Stimulated activated memory B cell treated with anti-CD40 and anti-IgM and Interleukin-4, amounts not matched to agents 10 μg/mL and 1 μg/mL and 100 μg/mL, for 72 hours (primary cell): ENCODE results near the gene ATAD2B.
"Not testable (repeated sequence)": the region's sequence is repeated elsewhere in the genome, so short reads cannot be mapped to it uniquely, and the experiment has no call there.

Experiments
- ATAC-seq: fragments of 150-1000 bp; cut with Tn5 transposase; 2 replicates; pipeline ENCODE4 v1.10.0; 2021
- H3K27ac Mint-ChIP-seq: one replicate; pipeline ENCODE4 v1.8.0; 2022; ENCODE audit warnings: mild to moderate bottlenecking, mixed read lengths
- H3K27me3 Mint-ChIP-seq: one replicate; pipeline ENCODE4 v1.8.0; 2022; ENCODE audit warnings: mixed read lengths
- H3K36me3 Mint-ChIP-seq: one replicate; pipeline ENCODE4 v1.8.0; 2022; ENCODE audit warnings: mixed read lengths
- H3K4me1 Mint-ChIP-seq: one replicate; pipeline ENCODE4 v1.8.0; 2022; ENCODE audit warnings: mixed read lengths
- H3K4me3 Mint-ChIP-seq: one replicate; pipeline ENCODE4 v1.8.0; 2022; ENCODE audit warnings: mild to moderate bottlenecking, moderate library complexity, mixed read lengths
- H3K9me3 Mint-ChIP-seq: one replicate; pipeline ENCODE4 v1.8.0; 2022; ENCODE audit warnings: mixed read lengths

The ATAD2B gene

GRCh38 chr2:23761638-23762037 is 165.3 kb downstream of the ATAD2B start:
- Mint-ChIP-seq H3K27ac (no peak overlapping the region), H3K4me1 (no peaks in the 10 kb centered on the region), H3K36me3 (peaks cover 68% of the 10 kb centered on the region), H3K27me3 (no peaks in the 10 kb centered on the region), H3K4me3 (no peak overlapping the region), H3K9me3 (no peaks in the 10 kb centered on the region)
- no peak for ATAC-seq

- H3K36me3 Mint-ChIP-seq, result peaks cover 65% of the 10 kb centered on the region
- H3K4me1 Mint-ChIP-seq, result no peaks in the 10 kb centered on the region
Measured at GRCh38 chr2:23760736-23761135, 166.2 kb downstream of the ATAD2B start.

GRCh38 chr2:23757686-23758433 is 169.1 kb downstream of the ATAD2B start:
- Mint-ChIP-seq H3K9me3 (no peaks in the 10 kb centered on the region), H3K4me1 (no peaks in the 10 kb centered on the region), H3K27me3 (no peaks in the 10 kb centered on the region), H3K36me3 (peaks cover 70% of the 10 kb centered on the region), H3K4me3 (no peak overlapping the region), H3K27ac (no peak overlapping the region)
- ATAC-seq, result no peak

More at GRCh38 chr2:23760736-23761135, 166.2 kb downstream of the ATAD2B start:
- Mint-ChIP-seq H3K27me3 (no peaks in the 10 kb centered on the region), H3K4me3 (no peak overlapping the region), H3K27ac (no peak overlapping the region), H3K9me3 (no peaks in the 10 kb centered on the region)
- ATAC-seq, result no peak

- H3K4me1 Mint-ChIP-seq, result no peaks in the 10 kb centered on the region
- no peak overlapping the region for H3K27ac Mint-ChIP-seq
- H3K27me3 Mint-ChIP-seq, result no peaks in the 10 kb centered on the region
- H3K9me3 Mint-ChIP-seq, result no peaks in the 10 kb centered on the region
- H3K36me3 Mint-ChIP-seq, result peaks cover 70% of the 10 kb centered on the region
- ATAC-seq, result no peak
- H3K4me3 Mint-ChIP-seq, result no peak overlapping the region
Measured at GRCh38 chr2:23756593-23757292, 170.2 kb downstream of the ATAD2B start.

GRCh38 chr2:23754970-23755369 is 172.0 kb downstream of the ATAD2B start:
- Mint-ChIP-seq H3K27me3 (no peaks in the 10 kb centered on the region), H3K4me3 (no peak overlapping the region), H3K4me1 (no peaks in the 10 kb centered on the region), H3K36me3 (peaks cover 72% of the 10 kb centered on the region), H3K9me3 (no peaks in the 10 kb centered on the region), H3K27ac (no peak overlapping the region)
- ATAC-seq, result no peak

GRCh38 chr2:23753291-23754010 is 173.5 kb downstream of the ATAD2B start:
- no peak overlapping the region for H3K27ac Mint-ChIP-seq
- H3K4me1 Mint-ChIP-seq, result no peaks in the 10 kb centered on the region
- no peak overlapping the region for H3K4me3 Mint-ChIP-seq
- no peaks in the 10 kb centered on the region for H3K27me3 Mint-ChIP-seq
- H3K36me3 Mint-ChIP-seq, result peaks cover 71% of the 10 kb centered on the region
- H3K9me3 Mint-ChIP-seq, result no peaks in the 10 kb centered on the region
- no peak for ATAC-seq

- H3K27ac Mint-ChIP-seq, result no peak overlapping the region
- no peak for ATAC-seq
- H3K27me3 Mint-ChIP-seq, result no peaks in the 10 kb centered on the region
- no peaks in the 10 kb centered on the region for H3K9me3 Mint-ChIP-seq
- H3K4me1 Mint-ChIP-seq, result no peaks in the 10 kb centered on the region
- no peak overlapping the region for H3K4me3 Mint-ChIP-seq
- peaks cover 55% of the 10 kb centered on the region for H3K36me3 Mint-ChIP-seq
Measured at GRCh38 chr2:23751747-23752265, 175.1 kb downstream of the ATAD2B start.

- Mint-ChIP-seq H3K4me3 (no peak overlapping the region), H3K4me1 (no peaks in the 10 kb centered on the region), H3K9me3 (peaks cover 3% of the 10 kb centered on the region), H3K27ac (no peak overlapping the region), H3K27me3 (no peaks in the 10 kb centered on the region), H3K36me3 (peaks cover 37% of the 10 kb centered on the region)
- ATAC-seq, result no peak
Measured at GRCh38 chr2:23746141-23746863, 180.6 kb downstream of the ATAD2B start.

- Mint-ChIP-seq H3K4me1 (no peaks in the 10 kb centered on the region), H3K9me3 (peaks cover 3% of the 10 kb centered on the region), H3K27ac (no peak overlapping the region), H3K4me3 (no peak overlapping the region), H3K27me3 (no peaks in the 10 kb centered on the region), H3K36me3 (peaks cover 35% of the 10 kb centered on the region)
- no peak for ATAC-seq
Measured at GRCh38 chr2:23745726-23746105, 181.2 kb downstream of the ATAD2B start.

- H3K4me3 Mint-ChIP-seq, result no peak overlapping the region
- H3K27me3 Mint-ChIP-seq, result no peaks in the 10 kb centered on the region
- no peaks in the 10 kb centered on the region for H3K4me1 Mint-ChIP-seq
- peaks cover 30% of the 10 kb centered on the region for H3K36me3 Mint-ChIP-seq
- peaks cover 3% of the 10 kb centered on the region for H3K9me3 Mint-ChIP-seq
- ATAC-seq, result no peak
- no peak overlapping the region for H3K27ac Mint-ChIP-seq
Measured at GRCh38 chr2:23745068-23745725, 181.7 kb downstream of the ATAD2B start.

- peaks cover 74% of the 10 kb centered on the region for H3K36me3 Mint-ChIP-seq
- H3K4me1 Mint-ChIP-seq, result not testable (repeated sequence)
Measured at GRCh38 chr2:23736783-23737182, 190.1 kb downstream of the ATAD2B start.

GRCh38 chr2:23734416-23734815 is 192.5 kb downstream of the ATAD2B start:
- no peak for ATAC-seq
- Mint-ChIP-seq H3K36me3 (peaks cover 78% of the 10 kb centered on the region), H3K27ac (no peak overlapping the region), H3K9me3 (peaks cover 2% of the 10 kb centered on the region), H3K4me3 (no peak overlapping the region), H3K27me3 (no peaks in the 10 kb centered on the region), H3K4me1 (no peaks in the 10 kb centered on the region)

More at GRCh38 chr2:23736783-23737182, 190.1 kb downstream of the ATAD2B start:
- not testable (repeated sequence) for H3K9me3 Mint-ChIP-seq, H3K27ac Mint-ChIP-seq, ATAC-seq, H3K4me3 Mint-ChIP-seq, H3K27me3 Mint-ChIP-seq

GRCh38 chr2:23723029-23723428 is 203.9 kb downstream of the ATAD2B start:
- Mint-ChIP-seq H3K36me3 (peaks cover 97% of the 10 kb centered on the region), H3K4me1 (peaks cover 17% of the 10 kb centered on the region), H3K9me3 (peaks cover 14% of the 10 kb centered on the region)
- H3K27ac Mint-ChIP-seq, H3K4me3 Mint-ChIP-seq, H3K27me3 Mint-ChIP-seq, ATAC-seq: not testable (repeated sequence)

- H3K4me1 Mint-ChIP-seq, result peaks cover 18% of the 10 kb centered on the region
- H3K9me3 Mint-ChIP-seq, result peaks cover 14% of the 10 kb centered on the region
- H3K36me3 Mint-ChIP-seq, result peaks cover 95% of the 10 kb centered on the region
- no peak overlapping the region for H3K27ac Mint-ChIP-seq
- H3K27me3 Mint-ChIP-seq, result no peaks in the 10 kb centered on the region
- no peak overlapping the region for H3K4me3 Mint-ChIP-seq
- ATAC-seq, result no peak
Measured at GRCh38 chr2:23722255-23722654, 204.7 kb downstream of the ATAD2B start.
